ENCODE results near the gene TAGLN2. TPM values are rescaled to one million over a fixed set of nuclear protein-coding genes. Genes with fewer than 3 reads are reported as not detected.

Gene TAGLN2
- total RNA-seq, 1 donor from 2014 or later = 138 TPM

DNA sequence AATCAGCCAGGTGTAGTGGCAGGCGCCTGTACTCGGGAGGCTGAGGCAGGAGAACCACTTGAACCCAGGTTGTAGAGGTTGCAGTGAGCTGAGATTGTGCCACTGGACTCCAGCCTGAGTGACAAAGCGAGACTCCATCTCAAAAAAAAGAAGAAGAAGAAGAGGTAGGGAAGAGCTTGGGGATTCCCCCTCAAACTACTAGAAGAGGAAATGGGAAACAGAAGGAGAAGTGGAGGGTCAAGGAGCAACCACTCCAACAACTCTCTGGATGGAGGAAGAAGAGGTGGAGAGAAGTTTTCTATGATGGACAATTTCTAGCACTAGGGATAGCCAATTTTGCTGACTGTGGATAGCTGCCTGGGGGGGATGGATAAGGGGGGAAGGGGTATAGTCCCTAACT lies 43.6 kb upstream of the TAGLN2 start:
- H3K27ac Mint-ChIP-seq = no peak overlapping the region
- no peak for TF ChIP-seq CTCF (conservative IDR thresholded peaks at IDR 0.05)
- H3K27me3 Mint-ChIP-seq = peaks cover 13% of the 10 kb centered on the region
- no peak for DNase-seq (ENCODE audit: extremely low spot score, unreplicated experiment)
- H3K36me3 Mint-ChIP-seq = no peaks in the 10 kb centered on the region
- no peaks in the 10 kb centered on the region for H3K9me3 Mint-ChIP-seq
- H3K4me3 Mint-ChIP-seq = no peak overlapping the region
- peaks cover 15% of the 10 kb centered on the region for H3K4me1 Mint-ChIP-seq (ENCODE audit: unreplicated experiment)

GRCh38 chr1:159965263-159965662 lies 40.0 kb upstream of the TAGLN2 start:
- Mint-ChIP-seq H3K4me3 (no peak overlapping the region), H3K36me3 (no peaks in the 10 kb centered on the region), H3K27me3 (peaks cover 9% of the 10 kb centered on the region), H3K27ac (no peak overlapping the region), H3K4me1 (ENCODE audit: unreplicated experiment) (peaks cover 11% of the 10 kb centered on the region), H3K9me3 (peaks cover 6% of the 10 kb centered on the region)
- DNase-seq (ENCODE audit: extremely low spot score, unreplicated experiment) = no peak
- no peak for TF ChIP-seq CTCF (conservative IDR thresholded peaks at IDR 0.05)

GRCh38 chr1:159964144-159964543 lies 38.8 kb upstream of the TAGLN2 start:
- Mint-ChIP-seq H3K27me3 (peaks cover 11% of the 10 kb centered on the region), H3K36me3 (no peaks in the 10 kb centered on the region), H3K9me3 (peaks cover 11% of the 10 kb centered on the region), H3K4me3 (no peak overlapping the region), H3K4me1 (ENCODE audit: unreplicated experiment) (peaks cover 17% of the 10 kb centered on the region), H3K27ac (no peak overlapping the region)
- no peak for TF ChIP-seq CTCF (conservative IDR thresholded peaks at IDR 0.05)
- DNase-seq (ENCODE audit: extremely low spot score, unreplicated experiment) = no peak

DNA sequence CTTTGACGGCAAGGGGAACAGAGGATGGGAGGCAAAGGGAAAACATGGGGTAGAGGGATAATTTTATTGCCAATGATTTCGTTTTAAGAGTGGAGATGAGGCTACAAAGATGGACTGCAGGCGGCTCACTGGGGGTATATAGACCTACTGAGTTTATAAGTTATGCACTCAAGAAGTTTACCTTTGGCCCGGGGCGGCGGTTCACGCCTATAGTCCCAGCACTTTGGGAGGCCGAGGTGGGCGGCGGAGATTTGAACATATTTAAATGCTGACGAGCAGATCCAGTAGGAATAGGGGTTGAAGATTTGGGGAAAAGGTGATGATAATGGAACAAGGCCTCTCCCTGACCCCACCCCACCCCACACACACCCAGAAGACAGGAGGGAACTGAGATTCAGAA lies 36.9 kb upstream of the TAGLN2 start:
- peaks cover 11% of the 10 kb centered on the region for H3K27me3 Mint-ChIP-seq
- DNase-seq (ENCODE audit: extremely low spot score, unreplicated experiment) = no peak
- peaks cover 12% of the 10 kb centered on the region for H3K9me3 Mint-ChIP-seq
- peaks cover 18% of the 10 kb centered on the region for H3K4me1 Mint-ChIP-seq (ENCODE audit: unreplicated experiment)
- H3K27ac Mint-ChIP-seq = no peak overlapping the region
- H3K4me3 Mint-ChIP-seq = no peak overlapping the region
- H3K36me3 Mint-ChIP-seq = no peaks in the 10 kb centered on the region
- TF ChIP-seq CTCF (conservative IDR thresholded peaks at IDR 0.05) = no peak

GRCh38 chr1:159961636-159962035 lies 36.3 kb upstream of the TAGLN2 start:
- no peak for DNase-seq (ENCODE audit: extremely low spot score, unreplicated experiment)
- peaks cover 18% of the 10 kb centered on the region for H3K4me1 Mint-ChIP-seq (ENCODE audit: unreplicated experiment)
- H3K9me3 Mint-ChIP-seq = peaks cover 12% of the 10 kb centered on the region
- peaks cover 11% of the 10 kb centered on the region for H3K27me3 Mint-ChIP-seq
- TF ChIP-seq CTCF (conservative IDR thresholded peaks at IDR 0.05) = no peak
- no peaks in the 10 kb centered on the region for H3K36me3 Mint-ChIP-seq
- peak overlapping the region; percentile 46 for H3K4me3 Mint-ChIP-seq
- peak overlapping the region; percentile 5 for H3K27ac Mint-ChIP-seq
